HG03571 (cell line): ENCODE data around the gene OR8B12.

Experiments
- ATAC-seq: cut with Tn5 transposase; IDR thresholded peaks from one replicate; pipeline ENCODE4 v1.9.1; 2021; ENCODE audit not compliant: unreplicated experiment

The OR8B12 gene, protein sequence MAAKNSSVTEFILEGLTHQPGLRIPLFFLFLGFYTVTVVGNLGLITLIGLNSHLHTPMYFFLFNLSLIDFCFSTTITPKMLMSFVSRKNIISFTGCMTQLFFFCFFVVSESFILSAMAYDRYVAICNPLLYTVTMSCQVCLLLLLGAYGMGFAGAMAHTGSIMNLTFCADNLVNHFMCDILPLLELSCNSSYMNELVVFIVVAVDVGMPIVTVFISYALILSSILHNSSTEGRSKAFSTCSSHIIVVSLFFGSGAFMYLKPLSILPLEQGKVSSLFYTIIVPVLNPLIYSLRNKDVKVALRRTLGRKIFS

GRCh38 chr11:124543554-124543953, at the start of gene OR8B12:
Gene OR8B12, minus strand, starts transcription at chr11:124543654. Its CDS starts 0 bp downstream, at chr11:124543654.
- no peak for ATAC-seq

DNA sequence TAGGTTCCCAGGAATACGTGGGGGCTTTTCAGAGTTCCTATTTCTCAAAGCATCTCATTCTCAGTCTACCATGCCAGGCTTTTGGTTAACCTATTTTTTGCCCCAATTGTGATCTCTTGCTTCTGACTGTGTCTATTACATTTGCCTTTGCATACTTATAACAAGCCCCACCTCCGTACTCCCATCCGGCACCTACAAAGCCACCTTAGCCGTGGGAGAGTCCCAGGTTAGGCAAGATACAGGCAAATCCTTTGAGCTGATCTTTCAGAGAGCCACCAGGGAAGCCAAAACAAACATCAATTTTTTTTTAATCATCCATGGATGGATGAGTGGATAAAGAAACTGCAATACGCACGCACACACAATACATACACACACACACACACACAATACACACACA, 49.2 kb upstream of the OR8B12 start:
- ATAC-seq: no peak

GRCh38 chr11:124591430-124591829, 48.0 kb upstream of the OR8B12 start:
- no peak for ATAC-seq

GRCh38 chr11:124586238-124586860, 42.9 kb upstream of the OR8B12 start:
- ATAC-seq: no peak

GRCh38 chr11:124584681-124585372, 41.4 kb upstream of the OR8B12 start:
- ATAC-seq: no peak

GRCh38 chr11:124583781-124584180, 40.3 kb upstream of the OR8B12 start:
- no peak for ATAC-seq

DNA sequence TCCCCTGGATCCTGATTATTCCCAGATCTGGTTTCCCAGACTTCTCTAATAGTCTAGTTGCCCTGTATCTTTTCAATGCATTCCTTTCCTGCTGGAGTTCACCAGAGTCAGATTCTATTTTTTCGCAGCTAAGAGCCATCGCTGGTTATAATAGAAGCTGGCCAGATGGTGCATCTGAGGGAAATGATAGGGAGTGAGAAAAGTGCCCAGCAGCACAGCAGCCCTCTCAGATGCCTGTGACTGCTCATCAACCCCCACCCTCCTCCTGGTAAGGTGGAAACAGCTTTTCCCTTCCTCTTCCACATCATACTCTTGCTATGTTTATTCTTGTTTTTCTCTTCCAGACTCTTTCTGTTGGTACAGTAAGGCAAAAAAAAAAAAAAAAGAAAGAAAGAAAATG, 39.1 kb upstream of the OR8B12 start:
- ATAC-seq: no peak

DNA sequence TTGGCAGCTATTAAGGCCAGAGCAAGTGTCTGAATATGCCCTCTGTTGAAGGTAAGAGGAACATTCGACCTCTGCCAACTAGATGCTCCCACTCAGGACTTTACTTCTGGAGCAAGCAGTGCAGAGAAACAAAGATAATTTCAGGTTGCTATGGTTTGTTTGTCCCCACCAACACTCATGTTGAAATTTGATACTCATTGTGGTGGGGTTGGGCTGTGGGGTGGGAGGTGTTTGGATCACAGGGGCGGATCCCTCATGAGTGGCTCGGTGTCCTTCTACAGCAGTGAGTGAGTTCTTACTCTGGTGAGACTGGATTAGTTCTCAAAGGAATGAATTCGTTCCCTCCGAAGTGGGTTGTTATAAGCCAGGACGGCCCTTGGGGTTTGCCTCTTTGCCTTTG, 38.4 kb upstream of the OR8B12 start:
- no peak for ATAC-seq

DNA sequence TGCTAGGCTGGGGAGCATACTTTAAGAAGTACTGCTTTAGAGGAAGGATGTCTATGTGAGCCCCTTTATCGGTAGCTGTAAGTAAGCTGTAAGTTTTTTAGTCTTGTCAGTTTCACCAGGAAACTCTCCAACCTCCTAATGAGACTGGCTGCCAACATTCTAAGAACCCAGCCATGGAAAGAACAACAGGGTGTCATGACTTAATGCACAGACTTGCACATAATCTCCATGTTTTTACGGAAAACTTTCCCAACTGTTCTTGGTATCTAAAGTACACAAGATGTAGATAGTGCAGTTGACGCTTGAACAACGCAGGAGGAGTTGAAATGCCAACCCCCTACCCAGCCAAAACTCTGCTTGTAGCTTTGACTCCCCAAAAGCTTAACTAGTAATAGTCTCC, 35.3 kb upstream of the OR8B12 start:
- ATAC-seq: no peak

DNA sequence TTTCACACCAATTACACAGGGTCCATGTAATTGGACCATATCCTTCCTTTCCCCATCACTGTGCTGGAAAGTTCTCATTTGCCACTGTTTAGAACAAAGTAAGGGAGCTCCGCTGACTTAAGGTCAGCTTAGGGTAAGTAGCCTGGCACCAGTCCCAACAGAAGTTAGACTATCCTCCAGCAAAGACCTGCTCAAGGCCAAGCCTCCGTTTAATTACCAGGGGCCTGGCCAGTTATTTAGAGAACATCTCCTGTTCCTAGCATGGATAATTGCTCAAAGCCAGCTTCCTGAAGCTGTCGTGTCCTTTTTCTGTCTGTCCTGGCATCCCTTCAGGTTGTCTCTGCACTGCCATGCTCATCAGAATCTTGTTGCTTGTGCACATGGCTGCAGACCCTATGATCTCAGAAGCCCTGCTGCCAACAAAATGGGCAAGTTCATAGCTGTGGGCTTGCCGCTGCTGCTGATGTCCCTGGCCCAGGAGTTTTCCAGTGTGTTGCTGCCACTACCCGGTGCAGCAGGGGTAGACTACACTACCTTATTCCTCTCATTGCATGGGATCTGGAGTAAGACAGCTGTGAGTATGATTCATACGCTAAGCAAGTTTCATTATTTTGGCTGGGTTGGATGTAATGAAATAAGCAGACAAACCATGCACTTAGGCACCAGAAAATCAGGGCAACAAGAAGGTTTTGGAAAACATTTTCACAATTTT, 34.4 kb upstream of the OR8B12 start:
- no peak for ATAC-seq

DNA sequence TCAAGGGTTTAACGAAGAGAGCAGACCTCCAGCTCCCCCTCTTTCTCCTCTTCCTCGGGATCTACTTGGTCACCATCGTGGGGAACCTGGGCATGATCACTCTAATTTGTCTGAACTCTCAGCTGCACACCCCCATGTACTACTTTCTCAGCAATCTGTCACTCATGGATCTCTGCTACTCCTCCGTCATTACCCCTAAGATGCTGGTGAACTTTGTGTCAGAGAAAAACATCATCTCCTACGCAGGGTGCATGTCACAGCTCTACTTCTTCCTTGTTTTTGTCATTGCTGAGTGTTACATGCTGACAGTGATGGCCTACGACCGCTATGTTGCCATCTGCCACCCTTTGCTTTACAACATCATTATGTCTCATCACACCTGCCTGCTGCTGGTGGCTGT, 26.7 kb upstream of the OR8B12 start:
- no peak for ATAC-seq

GRCh38 chr11:124569697-124570096, 26.2 kb upstream of the OR8B12 start, which contains the start of gene OR8A1:
Gene OR8A1, plus strand, starts transcription at chr11:124569997. Its CDS starts 123 bp downstream, at chr11:124570120.
- ATAC-seq: no peak

GRCh38 chr11:124556828-124557227, 13.4 kb upstream of the OR8B12 start:
- ATAC-seq: no peak

- no peak for ATAC-seq
Measured at GRCh38 chr11:124551987-124552386, 8.5 kb upstream of the OR8B12 start.

DNA sequence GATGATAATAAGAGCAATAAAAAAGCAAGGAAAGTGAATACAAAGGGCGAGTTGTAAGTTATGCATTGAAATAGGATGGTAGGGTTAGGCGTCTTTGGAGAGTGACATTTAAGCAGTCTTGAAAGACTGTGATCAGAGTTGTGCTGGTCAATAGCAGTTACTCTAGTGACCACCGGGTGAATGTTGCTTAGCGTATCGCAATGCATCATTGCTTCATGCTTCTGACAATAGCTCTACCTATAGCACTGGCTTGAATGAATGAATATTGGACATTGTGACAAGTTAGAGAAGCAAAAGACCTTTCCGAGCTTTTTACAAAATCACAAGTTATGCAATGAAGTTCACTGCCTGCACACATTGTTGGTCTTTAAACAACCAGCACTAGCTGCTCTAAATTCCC, 7.7 kb upstream of the OR8B12 start:
- ATAC-seq: no peak

DNA sequence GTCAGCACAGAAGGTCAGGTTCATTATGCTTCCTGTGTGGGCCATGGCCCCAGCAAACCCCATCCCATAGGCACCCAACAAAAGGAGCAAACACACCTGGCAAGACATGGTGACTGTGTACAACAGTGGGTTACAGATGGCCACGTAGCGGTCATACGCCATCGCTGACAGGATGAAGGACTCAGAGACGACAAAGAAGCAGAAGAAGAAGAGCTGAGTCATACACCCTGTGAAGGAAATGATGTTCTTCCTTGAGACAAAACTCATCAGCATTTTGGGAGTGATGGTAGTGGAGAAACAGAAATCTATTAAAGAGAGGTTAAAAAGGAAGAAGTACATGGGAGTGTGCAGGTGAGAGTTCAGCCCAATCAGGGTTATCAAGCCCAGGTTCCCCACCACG, 309 bp downstream of the OR8B12 start:
- ATAC-seq: no peak

GRCh38 chr11:124541204-124541603, 2.2 kb downstream of the OR8B12 start:
- no peak for ATAC-seq

- no peak for ATAC-seq
Measured at GRCh38 chr11:124538019-124538418, 5.4 kb downstream of the OR8B12 start.

- ATAC-seq: no peak
Measured at GRCh38 chr11:124536520-124536919, 6.9 kb downstream of the OR8B12 start.

- ATAC-seq: no peak
Measured at GRCh38 chr11:124535552-124536232, 7.8 kb downstream of the OR8B12 start.

- ATAC-seq: no peak
Measured at GRCh38 chr11:124534051-124534450, 9.4 kb downstream of the OR8B12 start.
